ENCODE results near the gene TSSK2.

- no peak for TF ChIP-seq EZH2 (IDR thresholded peaks at IDR 0.05)
- TF ChIP-seq POLR2AphosphoS5 (IDR thresholded peaks at IDR 0.05; ENCODE audit: borderline replicate concordance, low read depth, low read length) = no peak
- TF ChIP-seq FOXP2 (optimal IDR thresholded peaks at IDR 0.05; ENCODE audit: control extremely low read depth, extremely low read length, insufficient read depth) = no peak
Observed at GRCh38 chr22:19111140-19111539, 20.0 kb upstream of the TSSK2 start.
